Retinal pigment epithelial cell (primary cell): ENCODE measurements around the gene EHD1.

Source experiments
- DNase-seq: peaks from one replicate; pipeline ENCODE4 v3.0.0-alpha.2; 2010; ENCODE audit warnings: low read depth
- H3K4me3 ChIP-seq: 2 replicates; pipeline ENCODE4 v1.5.1; 2011; ENCODE audit warnings: mild to moderate bottlenecking, low read length, control low read depth, moderate library complexity
- CTCF ChIP-seq: conservative IDR thresholded peaks from 2 replicates; pipeline ENCODE4 v1.5.1; 2011; ENCODE audit warnings: low read depth, low read length, control low read depth, inconsistent platforms

Gene EHD1

GRCh38 chr11:64864135-64864472 is 14.3 kb downstream of the EHD1 start:
- DNase-seq = no peak
- H3K4me3 ChIP-seq = no peak overlapping the region
- no peak for TF ChIP-seq CTCF

- TF ChIP-seq CTCF = peak; percentile 1
- DNase-seq = no peak
- H3K4me3 ChIP-seq = no peak overlapping the region
Measured at GRCh38 chr11:64863391-64864060, 14.9 kb downstream of the EHD1 start.

GRCh38 chr11:64862987-64863390 is 15.4 kb downstream of the EHD1 start:
- H3K4me3 ChIP-seq = no peak overlapping the region

GRCh38 chr11:64861227-64861975 is 17.0 kb downstream of the EHD1 start:
- H3K4me3 ChIP-seq = no peak overlapping the region
- DNase-seq = no peak

More at GRCh38 chr11:64862987-64863390, 15.4 kb downstream of the EHD1 start:
- TF ChIP-seq CTCF = no peak
- no peak for DNase-seq

GRCh38 chr11:64859542-64860414 is 18.6 kb downstream of the EHD1 start:
- no peak for TF ChIP-seq CTCF
- DNase-seq = no peak
- no peak overlapping the region for H3K4me3 ChIP-seq

More at GRCh38 chr11:64861227-64861975, 17.0 kb downstream of the EHD1 start:
- TF ChIP-seq CTCF = no peak

- no peak for TF ChIP-seq CTCF
- DNase-seq = no peak
- no peak overlapping the region for H3K4me3 ChIP-seq
Measured at GRCh38 chr11:64858467-64859263, 19.8 kb downstream of the EHD1 start.
